PFSK-1 (cell line): ENCODE data around the gene RAB44.

ENCODE experiments used
- FOXP2 ChIP-seq: optimal IDR thresholded peaks from 2 replicates; pipeline ENCODE3; 2011; ENCODE audit warnings: borderline replicate concordance, control low read depth, inconsistent platforms; ENCODE audit not compliant: insufficient read depth; ENCODE audit errors: extremely low read length, extremely low read depth
- POLR2AphosphoS5 ChIP-seq: IDR thresholded peaks from 2 replicates; pipeline ENCODE4 v1.6.1; 2012; ENCODE audit warnings: low read depth, mild to moderate bottlenecking, control low read depth, low read length, moderate library complexity
- REST ChIP-seq, 2 experiments: IDR thresholded peaks; 2 replicates each; pipeline versions ENCODE4 v1.6.1 to v1.8.0; 2011 to 2012; ENCODE audit warnings: low read depth in 2 of 2, low read length in 2 of 2, control low read depth in 1 of 2, inconsistent platforms in 1 of 2, mild to moderate bottlenecking in 1 of 2, moderate library complexity in 1 of 2; ENCODE audit not compliant: insufficient read depth in 1 of 2
- SIN3A ChIP-seq: IDR thresholded peaks from 2 replicates; pipeline ENCODE4 v1.6.1; 2012; ENCODE audit warnings: mild to moderate bottlenecking, low read length, moderate library complexity, borderline replicate concordance; ENCODE audit not compliant: insufficient read depth
- TAF1 ChIP-seq: IDR thresholded peaks from 2 replicates; pipeline ENCODE4 v1.6.1; 2012; ENCODE audit warnings: low read length, control low read depth, borderline replicate concordance; ENCODE audit not compliant: insufficient read depth

The RAB44 gene

GRCh38 chr6:36730424-36731380, 33.1 kb downstream of the RAB44 start:
- TF ChIP-seq TAF1: no peak
- no peak for TF ChIP-seq POLR2AphosphoS5
- TF ChIP-seq REST (IDR thresholded peaks at IDR 0.05; ENCODE audit: insufficient read depth in 1 of 2, low read depth in 2 of 2, low read length in 2 of 2): no peak
- no peak for TF ChIP-seq FOXP2
- TF ChIP-seq SIN3A: no peak

- TF ChIP-seq SIN3A: no peak
- no peak for TF ChIP-seq TAF1
- no peak for TF ChIP-seq POLR2AphosphoS5
- TF ChIP-seq FOXP2: no peak
- TF ChIP-seq REST (IDR thresholded peaks at IDR 0.05; ENCODE audit: insufficient read depth in 1 of 2, low read depth in 2 of 2, low read length in 2 of 2): no peak
These were observed 34.1 kb downstream of the RAB44 start for GRCh38 chr6:36731622-36732310.

GRCh38 chr6:36733300-36733699, 35.7 kb downstream of the RAB44 start:
- TF ChIP-seq SIN3A (no peak), POLR2AphosphoS5 (no peak), FOXP2 (no peak), TAF1 (no peak), REST (IDR thresholded peaks at IDR 0.05; ENCODE audit: insufficient read depth in 1 of 2, low read depth in 2 of 2, low read length in 2 of 2) (no peak)

GRCh38 chr6:36734486-36735060, 36.9 kb downstream of the RAB44 start:
- TF ChIP-seq REST (IDR thresholded peaks at IDR 0.05; ENCODE audit: insufficient read depth in 1 of 2, low read depth in 2 of 2, low read length in 2 of 2): no peak
- TF ChIP-seq FOXP2: no peak
- TF ChIP-seq POLR2AphosphoS5: no peak
- TF ChIP-seq TAF1: no peak
- TF ChIP-seq SIN3A: no peak
